Stimulated activated CD4-positive, alpha-beta T cell treated with anti-CD3 and anti-CD28 coated beads, Interleukin-15, amount 100 ng/mL, for 1 hour (primary cell): Measurements from ENCODE around the gene TAGLN3.
"Not testable (repeated sequence)": the region's sequence is repeated elsewhere in the genome, so short reads cannot be mapped to it uniquely, and the experiment has no call there.

ENCODE experiments used
- DNase-seq, 2 donors: peaks; one replicate each; pipeline ENCODE4 v3.0.0-alpha.2; 2020; ENCODE audit warnings: low read depth in 1 of 2, low spot score in 1 of 2

The TAGLN3 gene

DNA sequence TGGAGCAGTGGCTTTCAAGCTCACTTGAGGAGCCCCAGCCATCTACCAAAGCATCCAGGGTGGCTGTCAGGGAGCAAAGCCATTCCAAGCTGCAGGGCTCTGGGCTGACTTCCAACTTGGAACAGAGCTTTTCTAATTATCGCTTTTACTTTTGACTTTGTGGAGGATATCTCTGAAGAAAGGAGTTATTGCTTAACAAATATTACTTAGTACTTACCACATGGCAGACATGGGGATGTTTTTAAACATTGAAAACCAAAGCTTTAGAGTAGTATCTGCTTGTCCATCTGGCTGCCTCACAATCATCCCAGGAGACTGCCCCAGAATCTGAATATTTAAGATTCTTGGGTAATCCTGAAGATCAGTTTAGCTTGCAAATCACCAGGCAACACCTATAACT lies 8.9 kb downstream of the TAGLN3 start:
- no peak for DNase-seq

GRCh38 chr3:112009670-112010069 lies 10.9 kb downstream of the TAGLN3 start:
- no peak for DNase-seq

GRCh38 chr3:112010636-112011035 lies 11.9 kb downstream of the TAGLN3 start:
- no peak for DNase-seq

GRCh38 chr3:112011376-112011940 lies 12.7 kb downstream of the TAGLN3 start:
- DNase-seq = no peak

GRCh38 chr3:112012205-112012992 lies 13.7 kb downstream of the TAGLN3 start:
- DNase-seq = no peak

- peak in 1 of 2 donors; percentile 31 for DNase-seq
Observed at GRCh38 chr3:112013058-112013783, 14.5 kb downstream of the TAGLN3 start.

GRCh38 chr3:112013784-112014143 lies 15.0 kb downstream of the TAGLN3 start:
- no peak for DNase-seq

GRCh38 chr3:112017091-112017490 lies 18.4 kb downstream of the TAGLN3 start:
- no peak for DNase-seq

DNA sequence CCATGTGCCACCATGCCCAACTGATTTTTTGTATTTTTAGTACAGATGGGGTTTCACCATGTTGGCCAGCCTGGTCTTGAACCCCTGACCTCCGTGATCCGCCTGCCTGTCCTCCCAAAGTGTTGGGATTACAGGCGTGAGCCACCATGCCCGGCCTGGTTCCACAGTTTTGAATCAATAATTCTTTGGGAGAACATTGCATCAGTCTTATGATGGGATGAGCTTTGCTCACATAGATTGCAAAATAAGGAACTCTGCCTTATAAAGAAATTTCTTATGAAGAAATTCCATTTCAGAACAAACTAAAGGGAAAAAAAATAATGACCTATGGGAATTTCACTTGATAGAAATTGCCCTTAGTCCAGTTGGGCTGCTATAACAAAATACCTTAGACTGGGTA lies 20.0 kb downstream of the TAGLN3 start:
- no peak for DNase-seq

DNA sequence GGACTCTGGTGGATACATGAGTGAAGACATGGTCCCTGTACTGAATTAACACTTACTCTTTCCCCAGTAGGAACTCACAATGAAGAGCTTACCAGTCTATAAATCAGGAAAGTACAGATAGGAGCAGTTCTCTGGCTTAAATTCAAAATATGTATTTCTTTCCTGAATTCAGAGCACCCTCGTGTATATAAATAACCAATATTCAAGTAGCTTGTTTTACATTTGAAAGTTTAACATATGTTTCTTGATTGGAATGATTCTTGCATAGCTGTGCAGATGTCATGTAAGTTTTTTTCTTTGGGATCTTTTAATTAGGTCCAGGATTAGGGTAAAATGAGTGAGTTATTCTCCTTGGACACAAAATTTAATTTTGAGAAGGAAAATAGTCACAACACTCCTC lies 21.0 kb downstream of the TAGLN3 start:
- no peak for DNase-seq

DNA sequence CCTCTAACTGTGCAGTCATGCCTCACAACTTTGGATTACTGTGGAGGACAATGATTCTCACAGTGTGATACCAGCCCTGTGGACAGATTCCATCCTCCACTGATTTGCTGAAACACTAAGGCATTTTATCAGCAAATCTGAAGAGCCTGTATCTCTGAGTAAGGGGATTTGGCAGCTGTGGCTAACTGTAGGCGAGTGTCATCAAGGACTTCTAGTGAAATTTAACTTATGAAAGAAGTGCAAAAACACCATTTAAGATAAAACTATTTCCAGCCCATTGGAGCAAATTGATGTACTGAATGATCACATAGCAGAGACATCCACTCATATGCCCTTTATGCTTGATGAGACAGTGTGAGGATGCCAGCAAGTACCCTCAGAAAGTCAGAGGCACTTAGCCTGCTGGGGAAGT lies 22.0 kb downstream of the TAGLN3 start:
- DNase-seq = no peak

- DNase-seq = no peak
Observed at GRCh38 chr3:112027142-112027541, 28.4 kb downstream of the TAGLN3 start.

DNA sequence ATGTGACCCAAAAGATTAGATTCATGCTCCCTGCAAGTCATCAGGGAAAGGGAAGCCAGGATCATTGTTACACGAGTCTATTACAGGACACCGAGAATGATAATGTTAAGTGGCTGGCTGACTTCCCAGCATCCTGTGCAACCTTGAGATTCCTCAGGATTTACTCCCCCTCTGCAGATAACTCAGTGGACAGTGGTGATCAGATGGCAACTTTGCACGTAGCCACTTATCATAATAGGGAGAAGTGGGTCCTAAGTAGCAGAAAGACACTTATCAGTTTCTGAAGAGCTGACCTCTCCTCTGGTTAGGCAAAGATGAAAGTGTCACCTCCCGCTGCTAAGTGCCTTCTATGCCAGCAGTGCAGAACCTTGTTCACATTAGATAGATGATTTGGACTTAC lies 29.1 kb downstream of the TAGLN3 start:
- no peak for DNase-seq

GRCh38 chr3:112030901-112031300 lies 32.2 kb downstream of the TAGLN3 start:
- DNase-seq = no peak

- no peak for DNase-seq
Observed at GRCh38 chr3:112032098-112032731, 33.5 kb downstream of the TAGLN3 start.

GRCh38 chr3:112034436-112034835 lies 35.7 kb downstream of the TAGLN3 start, which contains the start of gene TMPRSS7:
TMPRSS7 (plus strand) TSS chr3:112034736; CDS start chr3:112034846, 110 bp downstream.
- no peak for DNase-seq

DNA sequence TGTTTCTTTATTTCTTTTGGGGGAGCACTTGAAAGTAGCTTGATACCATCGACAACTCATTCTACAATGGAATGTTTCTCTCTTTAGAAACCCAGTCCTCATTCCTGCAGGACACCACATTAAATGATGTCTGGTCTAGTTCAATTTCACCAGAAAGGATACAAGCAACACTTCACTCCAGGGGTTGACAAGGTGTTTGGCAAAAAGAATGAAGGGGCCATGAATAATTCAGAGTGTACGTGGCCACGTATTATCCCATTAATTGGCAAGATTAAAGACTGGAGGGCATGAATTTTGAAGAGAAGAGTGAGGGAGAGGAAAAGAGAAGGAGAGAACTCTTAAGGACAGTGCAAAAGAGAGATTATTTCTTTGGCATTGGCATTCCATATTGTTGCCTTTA lies 36.5 kb downstream of the TAGLN3 start:
- DNase-seq = no peak

GRCh38 chr3:112037194-112037593 lies 38.5 kb downstream of the TAGLN3 start:
- DNase-seq = not testable (repeated sequence)

DNA sequence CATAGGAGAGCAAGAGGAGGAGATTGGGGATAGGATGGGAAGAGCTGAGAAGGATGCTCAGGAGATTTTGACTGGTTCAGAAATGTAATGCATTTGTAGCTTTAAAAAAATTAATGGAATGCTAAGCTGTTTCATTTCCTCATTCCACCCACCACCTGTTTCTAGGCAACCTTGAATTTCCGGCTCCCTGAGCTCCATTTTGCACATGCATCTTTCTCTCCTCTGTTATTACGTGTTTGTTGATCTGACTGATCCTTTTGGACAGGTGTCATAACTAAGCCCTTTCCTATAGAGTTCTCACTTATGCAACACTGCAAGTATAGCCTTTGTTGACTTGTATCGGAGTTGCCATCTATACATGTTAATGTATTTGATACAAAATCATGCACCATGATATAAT lies 40.1 kb downstream of the TAGLN3 start:
- DNase-seq = no peak

GRCh38 chr3:112041321-112041720 lies 42.6 kb downstream of the TAGLN3 start:
- no peak for DNase-seq

DNA sequence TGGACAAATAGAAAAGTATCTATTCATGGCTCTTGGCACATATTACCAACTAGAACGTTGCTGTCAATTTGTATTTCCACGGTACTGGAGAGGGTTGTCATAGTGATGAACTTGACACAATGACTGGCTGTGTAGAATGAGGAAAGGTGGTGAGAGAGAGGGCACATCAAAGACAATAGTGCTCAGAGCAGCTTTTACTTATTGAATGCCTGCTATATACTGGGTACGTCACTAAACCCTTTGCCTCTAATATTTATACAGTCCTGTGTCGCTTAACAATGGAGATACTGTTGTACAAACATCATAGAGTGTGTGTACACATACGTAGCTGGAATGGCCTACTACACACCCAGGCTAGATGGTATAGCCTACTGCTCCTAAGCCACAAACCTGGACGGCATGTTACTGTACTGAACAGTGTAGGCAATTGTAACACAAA lies 44.1 kb downstream of the TAGLN3 start:
- DNase-seq = no peak
